ENCODE data around the gene SPTB.
"Not testable (repeated sequence)": the region's sequence is repeated elsewhere in the genome, so short reads cannot be mapped to it uniquely, and the experiment has no call there.

SPTB gene

DNA sequence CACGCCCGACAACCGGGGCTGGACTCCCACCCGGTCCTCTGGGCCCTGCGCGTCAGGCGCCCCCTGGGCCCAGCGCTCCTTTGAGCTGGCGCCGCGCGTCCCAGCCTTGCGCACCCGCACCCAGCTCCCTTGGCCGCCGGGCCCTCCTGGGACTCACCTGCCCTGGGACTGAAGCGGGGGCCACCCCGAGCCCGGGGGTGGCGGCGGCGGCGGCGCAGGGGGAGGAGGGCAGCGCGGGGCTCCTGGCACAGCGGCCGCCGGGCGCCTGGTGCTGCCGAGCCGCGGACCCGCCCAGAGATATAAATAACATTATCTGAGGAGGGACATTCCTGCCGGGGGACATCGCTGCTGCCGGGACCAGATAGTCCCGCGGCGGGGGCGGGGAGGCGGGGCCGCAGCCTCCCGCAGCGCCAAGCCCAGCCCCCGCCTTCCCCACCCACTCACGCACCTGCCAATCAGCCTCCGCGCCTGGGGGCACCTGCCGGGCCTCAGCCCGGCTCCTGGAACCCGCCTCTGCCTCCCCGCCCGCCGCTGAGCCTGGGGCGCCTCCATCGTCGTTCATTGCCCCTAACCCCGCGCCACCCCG lies at the start of gene SPTB:
Gene SPTB, minus strand, starts transcription at position 273 of the 586 bp plus-strand sequence. CDS start 56,813 bp downstream, outside the sequence.
- DNase-seq (ENCODE audit: low spot score): peak; percentile 76

DNA sequence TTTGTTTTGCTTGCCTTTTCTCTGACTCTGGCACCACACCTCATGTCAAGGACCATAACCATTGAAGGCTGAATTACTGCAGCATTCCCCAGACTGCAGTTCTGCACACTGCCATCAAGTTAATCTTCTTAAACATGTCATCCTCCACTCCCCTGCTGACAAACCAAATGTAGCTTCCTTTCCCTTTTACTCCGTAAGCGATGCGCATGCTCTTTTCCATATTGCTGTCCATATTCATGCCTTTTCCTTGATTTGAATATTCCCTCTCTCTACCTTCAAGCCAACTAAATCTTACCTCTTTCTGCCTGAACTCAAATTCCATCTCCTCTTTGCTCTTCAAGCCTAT lies 49.3 kb upstream of the SPTB start:
- no peak for DNase-seq (ENCODE audit: low spot score)

DNA sequence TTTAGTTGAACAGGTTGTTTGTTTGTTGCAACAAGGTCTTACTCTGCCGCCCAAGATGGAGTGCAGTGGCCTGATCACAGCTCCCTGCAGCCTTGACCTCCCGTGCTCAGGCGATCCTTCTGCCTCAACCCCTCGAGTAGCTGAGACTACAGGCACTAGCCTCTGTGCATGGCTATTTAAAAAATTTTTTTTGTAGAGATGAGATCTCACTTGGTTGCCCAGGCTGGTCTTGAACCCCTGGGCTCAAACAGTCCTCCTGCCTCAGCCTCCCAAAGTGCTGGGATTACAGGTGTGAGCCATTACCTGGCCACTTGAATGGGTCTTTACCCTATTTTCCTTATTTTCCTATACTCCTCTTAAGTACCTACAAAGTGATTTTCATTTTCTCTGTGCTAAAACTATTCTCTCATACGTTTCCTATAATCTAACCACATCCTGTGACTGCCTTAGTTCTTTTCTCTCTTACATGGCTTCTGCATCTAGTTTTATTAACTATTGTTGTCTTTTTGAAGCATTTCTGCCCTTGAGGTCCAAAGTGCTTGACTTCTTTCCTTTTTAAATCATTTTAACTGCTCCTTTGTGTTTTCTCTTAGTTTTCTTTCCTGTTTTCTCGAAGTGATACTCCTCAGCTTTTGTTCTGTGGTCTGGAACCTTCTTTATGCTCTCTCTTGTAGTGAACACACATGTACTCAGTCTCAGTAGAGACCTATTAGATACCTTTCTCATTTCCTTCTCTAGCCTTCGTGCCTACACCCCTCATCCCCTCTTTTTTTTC lies 48.7 kb upstream of the SPTB start:
- no peak for DNase-seq (ENCODE audit: low spot score)

DNA sequence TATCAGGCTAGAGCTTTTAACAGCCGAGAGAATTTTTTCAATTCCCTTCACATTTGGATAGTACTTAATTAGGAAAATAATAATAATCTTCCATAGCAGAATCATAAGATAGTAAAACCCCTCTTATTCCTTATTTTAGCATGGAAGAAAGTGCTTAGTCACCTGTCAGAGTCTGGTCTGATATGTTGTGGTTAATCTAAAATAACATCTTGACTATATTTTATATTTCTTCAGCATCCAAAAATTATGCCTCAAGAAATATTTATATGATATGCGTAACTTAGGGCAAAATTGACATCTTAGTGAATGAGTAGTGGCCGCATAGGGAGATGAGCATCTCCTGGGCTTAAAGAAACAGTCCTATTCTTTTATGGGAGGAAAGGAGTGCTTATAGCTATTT lies 47.3 kb upstream of the SPTB start:
- DNase-seq (ENCODE audit: low spot score): no peak

DNA sequence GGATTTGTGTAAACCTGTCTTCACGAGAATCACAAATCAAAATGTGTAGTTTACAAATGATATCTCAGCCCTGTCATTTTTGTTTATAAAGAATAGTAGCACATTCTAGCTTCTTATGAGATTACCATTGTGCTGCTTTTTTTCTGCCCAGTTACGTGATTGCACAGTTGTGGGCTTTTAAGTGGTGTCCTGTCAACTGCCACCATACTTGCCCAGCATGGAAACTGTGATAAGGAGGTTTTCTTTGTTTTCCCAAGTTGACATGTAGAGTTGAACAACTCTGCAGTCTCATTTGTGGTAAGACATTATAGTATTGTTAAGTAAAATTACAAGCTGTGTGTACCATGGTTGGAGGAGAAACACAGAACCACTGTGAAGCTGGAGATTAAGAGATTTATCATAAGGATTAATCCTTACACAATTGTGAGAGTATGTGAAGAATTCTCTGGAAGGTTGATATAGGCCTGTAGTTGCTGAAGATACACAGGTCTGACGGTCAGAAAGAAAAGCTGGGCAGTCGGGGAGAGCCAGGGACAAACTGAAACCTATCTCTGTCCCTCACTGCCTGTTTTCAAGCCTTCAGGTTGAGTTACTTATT lies 46.8 kb upstream of the SPTB start:
- no peak for DNase-seq (ENCODE audit: low spot score)

DNA sequence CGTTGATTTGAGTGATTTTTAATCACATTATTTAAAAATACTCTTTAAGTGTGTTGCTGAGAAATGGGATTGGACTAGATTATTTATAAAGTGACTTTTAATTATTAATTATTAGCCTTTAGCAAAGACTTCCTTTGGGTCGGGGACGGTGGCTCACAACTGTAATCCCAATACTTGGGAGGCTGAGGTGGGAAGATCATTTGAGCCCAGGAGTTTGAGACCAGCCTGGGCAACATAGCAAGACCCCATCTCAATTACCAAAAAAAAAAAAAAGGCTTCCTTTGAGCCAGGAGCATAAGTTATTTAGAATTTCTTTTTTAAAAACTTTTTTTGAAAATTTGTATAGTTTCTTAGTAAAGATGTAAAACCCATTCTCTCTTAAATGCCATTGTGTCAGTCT lies 43.3 kb upstream of the SPTB start:
- DNase-seq (ENCODE audit: low spot score): no peak

DNA sequence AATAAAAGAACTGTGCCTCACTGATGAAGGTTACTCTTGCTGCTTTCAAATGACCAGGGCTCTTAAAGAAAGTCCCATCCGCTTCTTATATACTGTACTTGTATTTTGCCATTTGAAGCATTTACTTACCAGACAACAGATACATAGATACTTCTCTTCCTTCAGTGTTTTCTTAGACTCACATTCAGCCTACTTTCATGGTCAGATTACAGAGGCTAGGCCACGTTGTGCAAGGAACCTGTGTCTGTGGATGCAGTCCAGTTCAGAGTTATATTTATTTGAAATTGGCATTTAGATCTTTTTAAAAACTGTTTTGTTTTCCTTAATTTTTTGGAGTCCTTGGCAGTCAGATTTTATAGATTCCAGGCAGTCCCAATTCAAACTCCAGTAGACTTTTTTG lies 40.8 kb upstream of the SPTB start:
- DNase-seq (ENCODE audit: low spot score): no peak

DNA sequence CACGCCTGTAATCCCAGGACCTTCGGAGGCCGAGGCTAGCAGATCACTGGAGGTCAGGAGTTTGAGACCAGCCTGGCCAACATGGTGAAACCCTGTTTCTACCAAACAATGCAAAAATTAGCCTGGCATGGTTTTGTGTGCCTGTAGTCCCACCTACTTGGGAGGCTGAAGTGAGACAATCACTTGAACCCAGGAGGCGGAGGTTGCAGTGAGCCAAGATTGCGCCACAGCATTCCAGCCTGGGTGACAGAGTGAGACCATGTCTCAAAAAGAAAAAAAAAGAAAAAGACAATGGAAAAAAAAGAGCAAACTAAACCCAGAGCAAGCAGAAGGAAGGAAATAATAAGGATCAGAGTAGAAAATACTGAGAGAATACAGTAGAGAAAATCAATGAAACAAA lies 39.9 kb upstream of the SPTB start:
- DNase-seq (ENCODE audit: low spot score): no peak

DNA sequence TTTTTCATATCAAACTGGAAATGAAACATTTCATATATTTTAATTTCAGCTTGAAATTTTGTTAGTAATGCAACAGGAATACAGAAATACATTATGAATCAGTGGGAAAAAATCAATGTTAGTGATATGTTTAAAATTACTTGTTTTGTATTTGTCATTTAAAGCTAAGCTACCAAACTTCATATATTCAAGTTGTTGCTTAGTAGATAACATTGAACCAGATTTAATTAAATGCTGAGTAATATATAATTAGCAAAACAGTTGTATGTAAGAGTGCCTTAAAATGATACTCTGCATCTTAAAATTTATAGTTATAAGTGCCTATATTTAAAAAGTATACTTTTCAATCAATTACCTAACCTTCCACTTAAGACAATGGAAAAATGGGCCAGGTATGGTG lies 39.5 kb upstream of the SPTB start:
- DNase-seq (ENCODE audit: low spot score): no peak

DNA sequence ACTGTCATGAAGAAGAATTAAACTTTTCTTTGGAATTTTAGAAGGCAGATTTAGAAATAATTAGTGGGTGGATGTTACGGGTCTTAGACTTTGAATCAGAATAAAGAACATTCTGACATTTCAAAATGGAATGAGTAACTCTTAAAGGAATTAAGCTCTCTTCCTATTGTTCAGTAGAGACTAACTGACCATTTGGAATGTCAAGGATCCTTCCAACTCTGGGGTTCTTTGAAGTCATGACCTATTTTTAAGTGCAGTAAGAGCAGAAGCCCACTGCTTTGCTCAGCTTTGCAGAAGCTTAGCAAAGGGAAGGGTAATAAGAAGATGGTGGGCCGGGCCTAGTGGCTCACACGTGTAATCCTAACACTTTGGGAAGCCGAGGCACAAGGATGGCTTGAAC lies 38.5 kb upstream of the SPTB start:
- no peak for DNase-seq (ENCODE audit: low spot score)

DNA sequence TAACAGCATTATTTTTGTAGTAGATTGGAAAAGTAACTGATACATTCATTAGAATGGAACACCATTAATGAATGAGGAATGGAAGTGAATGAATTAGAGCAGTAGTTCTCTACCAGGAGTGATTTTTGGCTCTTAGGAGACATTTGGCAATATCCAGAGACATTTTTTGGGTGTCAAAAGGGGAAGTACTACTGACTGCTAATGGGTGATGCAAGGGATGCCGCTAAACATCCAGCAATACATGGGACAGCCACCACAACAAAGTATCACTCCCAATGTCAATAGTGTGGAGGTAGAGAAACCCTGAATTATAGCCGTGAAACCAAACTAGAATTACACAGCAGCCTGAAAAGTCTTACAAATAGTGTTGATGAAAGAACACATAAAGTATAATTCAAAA lies 36.1 kb upstream of the SPTB start:
- DNase-seq (ENCODE audit: low spot score): no peak

DNA sequence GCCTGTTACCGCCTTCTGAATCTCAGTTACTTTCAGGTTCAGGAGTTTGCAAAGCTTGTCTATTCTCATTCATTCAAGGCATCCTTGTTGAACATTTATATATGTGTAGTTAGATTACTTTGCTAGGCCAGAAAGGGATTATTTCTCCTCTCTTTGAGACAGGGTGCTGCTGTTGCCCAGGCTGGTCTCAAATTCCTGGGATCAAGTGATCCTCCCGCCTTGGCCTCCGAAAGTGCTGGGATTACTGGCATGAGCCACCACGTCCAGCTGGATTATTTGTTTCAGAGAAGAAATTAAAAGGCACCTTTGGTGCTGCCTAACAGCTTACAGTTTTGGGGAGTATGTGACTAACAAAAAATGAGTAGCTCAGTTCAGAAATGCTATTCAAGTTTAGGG lies 35.3 kb upstream of the SPTB start:
- DNase-seq (ENCODE audit: low spot score): no peak

DNA sequence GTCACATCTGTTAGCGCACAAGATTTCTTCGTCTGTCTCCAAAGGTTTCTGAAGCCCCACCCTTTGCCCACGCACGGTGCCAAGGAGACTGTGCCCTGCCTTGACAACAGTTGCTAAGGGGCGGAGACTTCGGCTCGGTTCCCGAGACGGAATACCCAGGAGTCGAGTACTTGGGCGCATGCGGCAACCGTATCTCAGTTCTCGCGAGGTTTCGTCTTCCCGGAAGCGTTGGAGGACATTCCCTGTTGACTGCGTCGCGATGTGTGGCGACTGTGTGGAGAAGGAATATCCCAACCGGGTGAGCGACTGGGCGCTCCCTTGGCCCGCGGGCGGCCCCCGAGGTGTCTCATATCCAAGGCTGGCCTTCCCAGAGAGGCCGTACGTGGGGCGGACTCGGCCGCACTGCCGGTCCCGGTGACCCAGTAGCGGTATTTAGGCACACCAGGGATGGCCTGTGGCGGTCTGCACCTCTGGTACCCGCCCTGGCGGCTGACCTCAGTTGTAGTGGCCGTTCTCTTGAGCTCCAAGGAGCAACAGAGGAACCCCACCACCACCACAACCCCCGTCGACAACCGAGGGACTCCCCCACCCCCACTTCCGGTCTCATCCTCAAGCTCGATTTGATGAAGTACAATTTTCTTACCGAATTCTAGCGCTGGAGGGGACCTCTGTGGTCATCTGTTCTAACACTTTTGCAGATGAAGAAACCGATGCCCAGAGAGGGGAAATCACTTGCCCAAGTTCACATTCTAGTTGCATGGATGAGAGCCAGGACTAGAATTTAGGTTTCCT lies 34.7 kb upstream of the SPTB start, which contains the start of gene CHURC1:
Gene CHURC1, plus strand, starts transcription at position 219 of the 792 bp plus-strand sequence. Its CDS starts 41 bp downstream, at position 260.
- peak; percentile 95 for DNase-seq (ENCODE audit: low spot score)

DNA sequence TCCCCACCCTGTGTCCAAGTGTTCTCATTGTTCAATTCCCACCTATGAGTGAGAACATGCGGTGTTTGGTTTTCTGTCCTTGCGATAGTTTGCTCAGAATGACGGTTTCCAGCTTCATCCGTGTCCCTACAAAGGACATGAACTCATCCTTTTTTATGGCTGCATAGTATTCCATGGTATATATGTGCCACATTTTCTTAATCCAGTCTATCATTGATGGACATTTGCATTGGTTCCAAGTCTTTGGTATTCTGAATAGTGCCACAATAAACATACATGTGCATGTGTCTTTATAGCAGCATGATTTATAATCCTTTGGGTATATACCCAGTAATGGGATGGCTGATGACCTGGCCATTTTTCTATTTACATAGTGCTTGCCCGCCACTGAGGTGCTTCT lies 33.8 kb upstream of the SPTB start:
- DNase-seq (ENCODE audit: low spot score): not testable (repeated sequence)

DNA sequence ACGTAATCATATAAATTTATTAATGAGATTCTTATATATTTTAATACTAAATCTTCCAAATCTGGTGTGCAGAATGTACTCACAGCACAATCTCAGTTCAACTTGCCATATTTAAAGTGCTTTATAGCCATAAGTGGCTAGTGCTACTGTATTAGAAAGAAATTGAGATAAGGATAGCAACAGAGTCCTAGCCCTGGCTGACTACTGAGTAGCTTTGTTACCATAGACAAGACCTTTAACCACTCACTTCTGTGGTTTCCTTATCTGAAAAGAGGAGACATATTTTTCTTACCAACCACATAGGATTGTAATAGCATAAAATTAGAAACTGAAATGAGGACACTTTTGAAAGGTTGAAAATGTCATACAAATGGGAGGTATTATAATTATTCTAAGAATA lies 32.6 kb upstream of the SPTB start:
- DNase-seq (ENCODE audit: low spot score): no peak

DNA sequence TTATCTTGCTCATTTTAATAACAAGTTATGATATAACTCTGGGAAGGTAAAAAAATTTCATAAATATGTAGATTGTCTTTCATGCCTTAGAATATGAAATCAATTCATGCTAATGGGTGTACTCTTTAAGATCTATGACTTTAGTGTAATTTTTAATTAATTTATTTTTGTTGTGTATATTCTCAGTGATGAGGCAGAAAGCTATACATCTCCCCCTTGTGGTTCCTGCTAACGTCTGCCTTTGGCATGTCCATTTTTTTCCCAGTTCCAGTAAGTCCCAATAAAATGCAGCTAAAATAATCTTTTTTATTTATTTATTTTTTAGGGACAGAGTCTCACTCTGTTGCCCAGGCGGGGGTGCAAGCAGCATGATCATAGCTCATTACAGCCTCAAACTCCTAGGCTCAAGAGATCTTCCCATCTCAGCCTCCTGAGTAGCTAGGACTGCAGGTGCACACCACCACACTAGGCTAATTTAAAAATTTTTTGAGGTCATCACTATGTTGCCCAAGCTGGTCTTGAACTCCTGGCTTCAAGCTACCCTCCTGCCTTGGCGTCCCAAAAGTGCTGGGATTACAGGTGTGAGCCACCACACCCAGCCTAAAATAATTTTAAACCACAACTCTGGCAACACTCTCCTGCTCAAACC lies 31.3 kb upstream of the SPTB start:
- no peak for DNase-seq (ENCODE audit: low spot score)

DNA sequence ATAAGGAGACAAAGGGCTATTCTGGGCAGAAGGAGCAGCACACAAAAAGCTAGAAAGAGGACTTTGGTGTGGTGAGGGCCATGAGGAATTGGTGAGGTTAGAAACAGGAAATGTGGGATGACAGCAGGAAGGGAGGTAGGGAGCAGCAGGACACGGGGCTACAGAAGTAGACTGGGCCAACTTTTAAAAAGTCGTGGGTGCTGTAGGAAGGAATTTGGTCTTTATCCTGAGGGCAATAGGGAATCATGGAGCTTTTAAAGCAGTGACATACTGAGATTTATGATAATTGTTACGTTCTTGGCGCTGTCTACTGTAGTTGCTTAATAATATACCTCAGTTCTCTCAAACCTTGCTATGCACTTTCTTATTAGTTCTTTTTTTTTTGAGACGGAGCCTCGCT lies 26.3 kb upstream of the SPTB start:
- no peak for DNase-seq (ENCODE audit: low spot score)

DNA sequence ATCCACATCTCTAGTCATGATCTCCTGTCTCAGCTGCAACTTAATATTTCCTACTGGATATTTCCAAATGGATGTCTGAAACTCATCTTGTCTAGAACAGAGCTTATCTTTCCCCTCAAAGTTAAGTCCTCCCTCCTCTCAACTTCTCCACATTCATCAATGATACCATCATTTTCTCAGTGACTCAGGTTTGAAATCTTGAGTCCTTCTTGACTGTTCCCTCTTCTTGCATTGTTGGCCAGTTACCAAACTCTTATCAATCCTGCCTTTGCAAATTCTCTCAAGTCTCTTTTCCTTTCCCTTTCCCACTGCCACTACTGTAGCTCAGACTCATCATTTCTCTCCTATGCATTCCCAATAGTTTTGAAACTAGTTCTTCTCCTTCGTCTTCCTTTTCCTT lies 20.3 kb upstream of the SPTB start:
- DNase-seq (ENCODE audit: low spot score): no peak

DNA sequence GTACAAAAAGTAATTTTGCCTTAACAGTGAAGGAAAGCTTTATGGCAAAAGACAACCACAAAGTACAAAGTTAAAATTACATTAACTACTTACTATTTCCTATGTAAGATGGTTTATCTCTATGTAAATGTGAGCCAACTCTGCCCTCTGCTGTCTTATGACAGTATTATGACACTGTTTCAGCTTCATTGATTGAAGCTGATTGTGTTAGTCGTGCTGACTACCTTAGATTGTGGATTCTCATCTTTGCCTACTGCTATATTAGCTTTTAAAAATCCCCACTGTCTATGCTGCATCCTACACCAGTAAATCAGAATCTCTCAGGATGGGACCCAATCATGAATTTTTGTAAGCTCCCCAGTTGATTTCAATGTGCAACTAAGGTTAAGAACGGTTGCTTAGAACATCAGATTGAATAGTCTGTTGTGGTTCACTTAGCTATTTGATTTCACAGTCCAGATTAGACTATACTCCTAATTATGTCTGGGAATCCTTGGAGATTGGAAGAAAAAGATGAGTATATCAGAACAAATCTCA lies 12.2 kb upstream of the SPTB start:
- no peak for DNase-seq (ENCODE audit: low spot score)

DNA sequence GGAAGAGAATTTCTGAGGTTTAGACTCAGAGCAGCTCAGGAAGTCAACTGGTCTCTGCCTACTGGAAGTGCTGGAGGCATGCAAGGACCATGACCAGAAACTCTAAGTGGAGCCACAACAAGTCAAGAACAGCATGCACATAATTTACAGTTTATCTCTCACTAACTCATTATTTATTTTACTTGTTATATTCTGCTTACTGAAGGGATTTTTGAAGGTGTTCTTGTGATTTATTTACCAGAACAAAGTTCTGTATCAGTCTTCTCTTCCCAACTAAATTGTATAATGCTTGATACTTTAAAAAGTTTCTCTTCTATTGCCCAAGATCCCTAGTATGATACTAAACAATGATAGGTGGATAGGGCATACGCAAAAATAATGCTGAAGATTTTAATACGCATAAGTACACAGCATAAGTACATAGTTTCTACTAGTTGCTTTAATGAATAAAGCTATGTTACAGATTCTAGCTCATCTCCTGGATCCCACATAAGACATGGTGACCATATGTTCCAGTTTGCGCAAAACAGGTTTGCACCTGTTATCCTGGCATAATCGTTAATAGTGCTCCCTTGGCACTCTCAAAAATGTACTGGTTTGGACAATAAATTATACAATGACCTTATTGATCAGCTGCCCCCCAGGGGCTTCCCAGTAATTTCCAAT lies 11.6 kb upstream of the SPTB start:
- DNase-seq (ENCODE audit: low spot score): no peak

DNA sequence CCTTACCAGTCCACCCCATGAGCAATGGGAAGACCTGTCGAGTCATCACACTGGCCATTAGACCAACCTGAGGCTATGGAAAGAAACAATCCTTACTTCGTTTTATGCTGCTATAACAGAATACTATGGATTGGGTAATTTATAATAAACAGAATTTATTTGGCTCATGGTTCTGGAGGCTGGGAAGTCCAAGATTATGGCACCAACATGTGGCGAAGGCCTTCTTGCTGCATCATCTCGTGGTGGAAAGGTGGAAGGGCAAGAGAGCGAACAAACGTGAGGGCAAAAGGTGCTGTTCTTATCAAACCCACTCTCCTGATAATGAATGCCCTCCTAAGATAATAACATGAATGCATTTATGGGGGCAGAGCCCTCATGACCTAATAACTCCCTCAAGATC lies 9.6 kb upstream of the SPTB start:
- no peak for DNase-seq (ENCODE audit: low spot score)
